GM19468 (cell line): ENCODE results near the gene ATF4.

ENCODE experiments used
- ATAC-seq: cut with Tn5 transposase; IDR thresholded peaks from one replicate; pipeline ENCODE4 v1.9.1; 2021; ENCODE audit warnings: mild to moderate bottlenecking, moderate library complexity, moderate number of reproducible peaks; ENCODE audit not compliant: unreplicated experiment; ENCODE audit errors: extremely low read depth

Gene ATF4

GRCh38 chr22:39553429-39553828 lies 33.1 kb downstream of the ATF4 start:
- no peak for ATAC-seq

GRCh38 chr22:39554151-39554550 lies 33.8 kb downstream of the ATF4 start:
- no peak for ATAC-seq

- ATAC-seq: no peak
These were observed 36.8 kb downstream of the ATF4 start for GRCh38 chr22:39556970-39557841.

GRCh38 chr22:39558254-39558727 lies 37.9 kb downstream of the ATF4 start:
- ATAC-seq: no peak

- no peak for ATAC-seq
These were observed 38.6 kb downstream of the ATF4 start for GRCh38 chr22:39558950-39559349.

- ATAC-seq: no peak
These were observed 39.2 kb downstream of the ATF4 start for GRCh38 chr22:39559456-39560105.

GRCh38 chr22:39560127-39560526 lies 39.8 kb downstream of the ATF4 start:
- no peak for ATAC-seq

GRCh38 chr22:39562839-39563489 lies 42.6 kb downstream of the ATF4 start:
- ATAC-seq: no peak

GRCh38 chr22:39563571-39564428 lies 43.4 kb downstream of the ATF4 start:
- no peak for ATAC-seq

GRCh38 chr22:39565414-39565944 lies 45.1 kb downstream of the ATF4 start:
- no peak for ATAC-seq

GRCh38 chr22:39567135-39567946 lies 47.0 kb downstream of the ATF4 start:
- no peak for ATAC-seq

GRCh38 chr22:39568278-39568981 lies 48.1 kb downstream of the ATF4 start:
- no peak for ATAC-seq

GRCh38 chr22:39569066-39569465 lies 48.7 kb downstream of the ATF4 start:
- no peak for ATAC-seq

GRCh38 chr22:39570226-39570625 lies 49.9 kb downstream of the ATF4 start:
- ATAC-seq: no peak

GRCh38 chr22:39570665-39571064 lies 50.3 kb downstream of the ATF4 start, which contains the start of gene CACNA1I:
Gene CACNA1I, plus strand, starts transcription at chr22:39570753. Its CDS starts 0 bp downstream, at chr22:39570753.
- no peak for ATAC-seq

GRCh38 chr22:39571538-39571937 lies 51.2 kb downstream of the ATF4 start:
- no peak for ATAC-seq
